NCI-H748 (cell line): ENCODE measurements around the gene ACADVL.

ENCODE experiments used
- DNase-seq: peaks from one replicate; lab custom pipeline; 2025; ENCODE audit not compliant: unreplicated experiment; lab: John Stamatoyannopoulos, UW

ACADVL gene

DNA sequence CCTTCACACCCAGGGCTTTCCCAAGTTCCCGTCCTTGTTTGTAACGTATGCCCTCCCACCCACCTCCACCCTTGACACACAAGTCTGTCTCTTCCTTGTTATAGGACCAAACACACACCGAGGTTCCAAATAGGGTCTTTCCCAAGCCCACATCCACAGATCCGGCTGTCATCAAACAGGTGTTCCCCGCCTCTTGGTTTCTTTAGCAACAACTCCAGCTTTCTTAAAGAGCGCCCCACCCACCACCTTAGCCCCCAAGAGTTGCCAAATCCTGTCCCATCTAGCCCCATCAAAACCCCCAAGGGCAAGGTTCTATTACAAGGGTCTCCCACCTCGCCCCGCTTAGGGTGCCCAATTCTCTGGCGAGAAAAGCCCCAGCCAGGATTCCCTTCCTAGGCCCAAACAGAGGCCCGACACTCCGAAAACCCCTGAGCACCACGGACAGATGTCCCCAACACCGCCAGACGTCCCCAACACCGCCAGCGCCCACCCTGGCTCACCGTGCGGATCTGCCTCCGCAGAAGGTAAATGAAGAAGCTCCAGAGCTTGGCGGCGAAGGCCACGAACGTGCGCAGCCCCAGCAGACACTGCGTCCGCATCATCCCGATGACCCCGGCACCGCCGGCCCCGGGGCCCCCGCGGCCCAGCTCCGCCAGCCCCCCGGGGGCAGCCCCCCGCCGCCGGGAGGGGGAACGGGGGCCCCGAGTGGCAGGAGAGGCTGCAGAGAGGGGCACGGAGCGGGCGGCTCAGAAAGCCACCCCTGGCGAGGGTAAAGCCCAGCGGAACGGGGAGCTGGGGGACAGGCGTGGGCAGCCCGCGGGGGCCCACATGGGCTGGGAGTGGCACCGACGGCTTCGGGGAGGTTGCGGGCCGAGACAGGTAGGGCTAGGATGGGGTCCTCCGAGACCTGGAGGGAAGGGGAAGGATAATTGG lies 31.2 kb downstream of the ACADVL start:
- DNase-seq: no peak

DNA sequence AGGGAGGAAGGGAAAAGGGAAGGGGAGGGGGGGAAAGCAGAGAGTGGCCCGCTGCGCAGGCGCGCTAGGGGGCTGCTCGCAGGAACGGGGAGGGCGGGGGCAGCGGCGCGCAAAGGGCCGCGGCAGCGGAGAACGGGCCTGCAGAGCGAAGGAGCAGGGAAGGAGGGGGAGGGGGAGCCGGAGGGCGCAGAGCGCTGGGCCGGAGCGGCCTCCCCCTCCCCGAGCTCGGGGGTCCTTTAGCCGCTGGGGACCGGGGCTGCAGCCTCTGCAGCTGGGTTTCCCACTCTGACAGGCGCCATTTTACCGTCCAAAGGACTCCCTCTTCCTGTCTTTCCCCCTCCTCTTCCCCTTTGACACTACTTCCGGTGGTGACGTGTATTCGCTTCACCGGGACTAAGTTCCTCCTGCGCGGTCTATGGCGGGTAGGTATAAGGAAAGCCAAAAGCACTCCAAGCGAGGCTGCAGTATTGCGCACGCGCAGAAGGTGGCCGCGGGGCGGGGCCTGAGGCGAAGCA lies 32.0 kb downstream of the ACADVL start, which contains the start of gene CTDNEP1:
Gene CTDNEP1 (minus strand): TSS at position 74 of the 515 bp plus-strand sequence. CDS start 438 bp downstream, outside the sequence.
- peak; percentile 100 for DNase-seq

DNA sequence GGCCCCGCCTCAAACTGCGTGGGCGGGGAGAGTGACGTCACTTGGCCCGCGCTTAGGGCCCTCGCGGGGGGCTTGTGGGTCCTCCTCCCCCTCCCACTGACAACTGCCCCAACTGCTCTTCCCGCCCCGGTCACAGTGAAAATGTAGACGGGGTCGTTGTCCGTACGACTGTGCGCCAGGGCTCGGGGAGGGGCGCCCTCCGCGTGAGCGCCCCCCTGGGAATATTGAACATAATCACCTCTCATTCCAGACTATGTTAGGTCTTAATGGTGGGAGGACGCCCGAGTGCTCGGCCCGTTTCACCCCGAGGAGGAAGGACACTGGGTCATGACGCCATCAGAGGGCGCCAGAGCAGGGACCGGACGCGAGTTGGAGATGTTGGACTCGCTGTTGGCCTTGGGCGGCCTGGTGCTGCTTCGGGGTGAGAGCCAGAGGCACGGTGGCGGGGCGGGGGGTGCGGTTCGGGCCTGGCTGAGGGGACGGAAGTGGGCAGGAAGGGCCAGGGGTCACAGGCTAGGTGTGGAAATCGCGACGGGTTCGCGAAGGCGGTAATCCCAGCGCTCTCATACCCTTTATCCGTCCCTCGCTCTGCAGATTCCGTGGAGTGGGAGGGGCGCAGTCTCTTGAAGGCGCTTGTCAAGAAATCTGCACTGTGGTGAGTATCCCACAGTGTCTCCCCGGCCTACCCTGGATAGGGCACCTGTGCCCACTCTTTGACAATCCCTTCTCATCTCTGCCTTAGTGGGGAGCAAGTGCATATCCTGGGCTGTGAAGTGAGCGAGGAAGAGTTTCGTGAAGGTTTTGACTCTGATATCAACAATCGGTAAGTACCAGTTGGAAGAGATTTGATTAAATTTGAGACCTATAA lies 32.7 kb downstream of the ACADVL start, which contains the start of gene ELP5:
Gene ELP5 (plus strand): TSS at position 40 of the 868 bp plus-strand sequence. CDS start 336 bp downstream, at position 376.
- peak; percentile 97 for DNase-seq

DNA sequence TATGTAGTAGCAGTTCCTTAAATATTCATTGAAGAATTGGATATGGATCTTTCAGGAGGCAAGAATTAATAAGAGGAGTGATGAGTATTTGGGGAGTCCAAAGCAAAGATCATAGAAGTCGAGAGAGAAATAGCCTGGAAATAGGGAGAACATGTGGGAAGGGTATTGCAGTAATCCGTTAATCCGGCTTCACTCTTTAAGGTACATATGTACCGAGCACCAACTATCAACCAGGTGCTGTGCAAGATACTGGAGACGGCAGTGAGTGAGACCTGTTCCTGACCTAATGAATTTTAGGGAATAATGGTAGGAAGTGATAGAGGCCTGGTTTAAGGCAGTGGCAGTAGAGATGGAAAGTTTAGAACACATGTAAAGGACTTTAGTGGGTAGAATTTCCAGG lies 33.3 kb downstream of the ACADVL start:
- DNase-seq: no peak

DNA sequence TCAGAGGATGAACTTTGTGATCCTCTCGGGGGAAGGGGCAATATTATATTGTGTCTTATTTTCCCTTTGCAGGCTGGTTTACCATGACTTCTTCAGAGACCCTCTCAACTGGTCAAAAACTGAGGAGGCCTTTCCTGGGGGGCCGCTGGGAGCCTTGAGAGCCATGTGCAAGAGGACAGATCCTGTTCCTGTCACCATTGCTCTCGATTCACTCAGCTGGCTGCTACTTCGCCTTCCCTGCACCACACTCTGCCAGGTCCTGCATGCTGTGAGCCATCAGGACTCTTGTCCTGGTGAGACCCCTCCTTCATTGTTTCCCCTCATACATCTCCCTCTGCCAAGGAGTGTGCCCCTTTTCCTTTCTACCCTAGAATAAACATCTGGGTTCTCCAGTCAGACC lies 34.8 kb downstream of the ACADVL start:
- no peak for DNase-seq

DNA sequence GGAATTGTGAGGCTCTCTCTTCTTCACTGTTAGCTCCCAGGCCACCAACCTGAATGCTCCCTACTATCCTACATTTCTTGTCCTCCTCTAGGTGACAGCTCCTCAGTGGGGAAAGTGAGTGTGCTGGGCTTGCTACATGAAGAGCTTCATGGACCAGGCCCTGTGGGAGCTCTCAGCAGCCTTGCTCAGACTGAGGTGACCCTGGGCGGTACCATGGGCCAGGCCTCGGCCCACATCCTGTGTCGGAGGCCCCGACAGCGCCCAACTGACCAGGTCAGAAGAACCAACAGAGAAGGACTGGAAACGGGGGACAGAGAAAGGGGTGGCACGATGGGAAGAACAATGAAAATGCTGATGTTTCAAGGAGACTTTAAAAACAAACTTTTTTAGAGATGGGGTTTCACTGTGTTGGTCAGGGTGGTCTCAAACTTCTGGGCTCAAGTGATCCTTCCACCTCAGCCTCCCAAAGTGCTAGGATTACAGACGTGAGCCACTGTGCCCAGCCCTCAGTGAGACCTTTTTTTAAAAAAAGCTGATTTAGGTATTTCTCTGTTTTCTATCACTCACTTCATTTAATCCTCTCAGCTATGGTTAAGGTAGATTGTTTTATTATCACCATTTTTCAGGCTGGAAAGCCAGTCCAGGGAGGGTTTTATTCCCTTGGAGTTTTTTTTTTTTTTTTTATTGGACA lies 37.2 kb downstream of the ACADVL start:
- no peak for DNase-seq

DNA sequence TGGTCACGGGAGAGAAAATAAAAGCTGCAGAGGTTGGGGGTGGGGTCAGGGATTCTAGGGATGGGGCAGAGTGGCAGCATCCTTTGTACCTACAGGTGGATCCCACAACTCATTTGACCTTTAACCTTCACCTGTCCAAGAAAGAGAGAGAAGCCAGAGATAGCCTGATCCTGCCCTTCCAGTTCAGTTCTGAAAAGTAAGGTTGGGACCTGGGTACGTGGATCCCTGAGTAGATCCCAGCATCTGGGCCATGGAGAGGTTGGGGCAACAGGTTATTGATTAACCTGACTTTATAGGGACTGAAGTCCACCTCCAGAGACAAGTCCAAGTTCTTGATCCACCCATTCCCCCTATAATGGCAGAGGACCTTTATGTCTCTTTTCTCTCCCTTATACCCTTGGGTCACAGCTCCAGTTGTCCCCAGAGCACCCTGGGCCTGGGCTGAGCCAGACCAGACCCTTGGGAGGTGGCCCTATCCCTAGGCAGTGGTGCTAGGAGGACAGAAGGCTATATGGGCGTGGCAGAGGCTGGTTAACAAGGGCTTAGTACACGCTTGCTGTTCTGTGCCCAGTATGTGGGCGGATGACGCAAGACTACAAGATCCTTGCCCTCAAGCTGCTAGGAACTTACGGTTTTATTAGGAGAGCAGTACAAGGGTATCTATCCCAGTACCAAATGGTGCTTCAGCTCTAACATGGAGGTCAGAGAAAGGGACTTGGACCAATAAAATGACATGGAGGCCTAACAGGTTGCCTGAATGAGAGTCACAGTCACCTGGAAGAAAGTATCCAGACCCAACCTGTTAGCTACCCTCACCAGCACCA lies 39.2 kb downstream of the ACADVL start:
- DNase-seq: no peak

DNA sequence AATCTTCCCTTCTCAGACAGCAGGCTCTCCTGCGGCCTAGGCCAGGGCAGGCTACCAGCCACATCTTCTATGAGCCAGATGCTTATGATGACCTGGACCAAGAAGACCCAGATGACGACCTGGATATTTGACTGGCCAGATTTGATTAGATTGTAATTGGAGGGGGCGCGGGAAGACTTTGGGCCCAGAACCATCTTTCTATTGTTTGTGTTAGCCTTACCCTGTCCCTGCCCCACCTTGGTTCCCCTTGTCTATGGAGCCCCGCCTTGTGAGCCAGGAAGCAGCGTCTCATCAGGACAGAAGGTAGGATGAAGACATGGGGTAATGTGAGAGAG lies 39.8 kb downstream of the ACADVL start:
- DNase-seq: no peak

DNA sequence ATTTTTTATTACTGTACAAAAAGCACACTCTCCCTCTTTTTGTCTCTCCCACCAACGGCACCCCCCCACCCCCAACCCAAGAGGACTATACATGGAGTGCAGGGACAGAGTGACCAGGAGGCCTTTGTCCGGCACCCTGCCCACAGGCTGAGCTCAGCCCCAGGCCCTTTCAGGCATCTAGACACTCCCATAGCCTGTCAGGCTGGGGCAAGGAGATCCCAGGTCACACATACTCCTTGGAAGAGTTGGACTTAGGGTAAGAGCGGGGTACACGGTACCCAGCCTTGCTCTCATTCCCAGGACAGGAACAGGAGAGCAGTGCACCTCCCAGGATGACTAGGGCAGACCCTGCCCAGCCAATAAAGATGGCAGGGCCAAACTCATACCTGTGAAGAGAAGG lies 40.4 kb downstream of the ACADVL start:
- DNase-seq: no peak

DNA sequence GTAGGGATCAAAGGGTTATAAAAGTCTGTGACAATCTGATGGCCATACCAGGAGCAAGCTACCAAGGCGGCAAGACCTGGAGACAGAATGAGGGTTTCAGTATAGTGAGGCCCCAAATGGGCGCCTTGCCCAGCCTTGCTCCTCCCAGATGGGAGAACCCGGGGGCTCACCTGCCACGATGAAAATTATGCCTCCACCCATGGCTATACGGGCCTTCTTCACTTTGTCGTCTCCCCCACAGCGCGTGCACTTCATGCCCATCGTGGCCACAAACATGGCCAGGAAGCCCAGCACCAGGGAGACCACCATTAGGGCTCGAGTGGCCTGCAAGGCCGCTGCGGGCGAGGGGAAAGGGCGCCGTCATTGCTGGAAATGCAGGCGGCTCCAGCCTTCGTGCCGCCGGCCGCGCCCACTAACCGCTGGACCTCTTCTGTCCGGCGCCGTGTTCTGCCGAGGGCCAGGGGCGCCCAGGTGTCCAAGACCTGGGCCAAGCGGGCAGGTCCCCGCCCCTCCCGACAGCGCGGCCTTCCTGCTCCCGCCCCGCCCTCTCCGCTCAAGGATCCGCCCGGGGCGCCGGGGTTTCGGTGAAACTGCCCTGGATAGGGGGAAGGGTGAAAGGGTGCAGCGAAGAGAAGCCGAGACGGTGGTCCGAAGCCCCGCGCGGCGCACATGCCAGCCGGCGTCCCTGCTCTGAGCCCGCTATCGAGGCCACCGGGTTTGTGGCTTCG lies 41.1 kb downstream of the ACADVL start:
- DNase-seq: peak; percentile 79

DNA sequence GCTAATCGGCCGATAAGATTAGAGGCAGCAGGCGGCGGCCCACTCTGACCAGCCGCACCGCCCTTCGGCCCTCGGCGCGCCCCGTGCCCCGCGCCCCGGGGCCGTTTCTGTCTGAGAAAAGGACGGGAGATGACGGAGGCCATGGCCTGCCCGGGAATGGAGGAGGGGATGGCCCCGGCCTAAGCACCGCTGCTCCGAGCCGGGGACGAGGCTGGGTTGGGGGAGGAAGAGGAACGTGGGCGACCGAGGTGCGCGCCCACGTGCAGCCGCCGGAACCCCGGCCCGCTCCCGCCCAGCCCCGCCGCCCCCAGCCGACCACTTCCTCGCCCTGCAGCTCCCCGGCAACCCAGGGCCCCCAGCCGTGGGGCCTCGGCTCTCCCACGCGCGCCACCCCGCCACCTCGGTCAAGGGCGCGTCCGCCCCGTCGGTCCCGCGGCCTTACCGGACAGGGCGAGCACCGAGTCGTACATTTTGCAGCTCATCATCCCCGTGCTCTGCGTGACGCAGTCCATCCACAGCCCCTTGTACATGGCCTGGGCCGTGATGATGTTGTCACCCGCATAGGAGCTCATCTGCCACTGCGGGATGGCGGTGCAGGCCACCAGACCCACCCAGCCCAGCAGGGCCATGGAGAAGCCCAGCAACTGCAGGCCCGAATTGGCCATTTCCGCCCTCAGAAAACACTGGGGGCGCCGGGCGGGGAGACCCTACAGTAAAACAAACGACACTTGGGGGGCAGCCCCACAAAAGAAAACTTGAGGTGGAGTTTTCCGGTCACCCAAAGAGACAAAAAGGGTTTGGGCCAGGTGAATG lies 41.8 kb downstream of the ACADVL start:
- peak; percentile 58 for DNase-seq

DNA sequence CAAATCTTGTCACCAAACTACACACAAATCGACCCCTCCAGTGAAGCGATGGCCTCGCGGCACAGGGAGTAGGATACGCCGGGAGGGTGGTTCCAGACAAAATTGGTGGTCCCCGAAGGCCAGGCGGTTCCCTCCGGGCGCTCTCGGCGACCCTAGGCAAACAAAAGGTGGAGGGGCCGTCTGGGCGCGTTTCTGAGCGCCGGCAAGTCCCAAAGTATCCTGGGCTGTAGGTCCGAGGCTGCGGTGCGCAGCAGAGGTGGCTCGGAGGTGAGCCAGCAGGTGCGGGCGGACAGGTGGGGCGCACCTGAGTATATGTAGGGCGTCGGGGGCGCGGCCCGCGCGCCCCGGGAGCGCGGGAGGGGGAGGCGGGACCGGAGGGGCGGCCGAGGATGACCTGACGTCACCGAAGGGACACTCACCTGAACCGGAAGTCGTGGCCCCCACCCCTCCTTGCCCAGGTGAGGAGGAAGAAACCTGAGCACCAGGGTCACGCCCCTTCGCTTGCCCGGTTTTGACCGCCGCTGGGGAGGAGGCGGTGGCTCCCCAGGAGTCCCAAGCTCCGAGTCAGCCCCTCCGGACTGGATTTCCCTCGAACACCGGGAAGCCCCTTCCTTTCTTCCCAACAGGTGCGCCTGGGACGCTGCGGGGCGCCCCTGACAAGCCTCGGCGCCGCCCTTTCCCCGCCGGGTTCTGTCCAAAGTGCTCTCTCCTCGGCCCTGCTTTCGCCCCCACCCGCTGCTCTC lies 42.6 kb downstream of the ACADVL start, which contains the start of gene CLDN7:
Gene CLDN7 (minus strand): TSS at position 287 of the 743 bp plus-strand sequence. CDS start 435 bp downstream, outside the sequence.
- peak; percentile 97 for DNase-seq

DNA sequence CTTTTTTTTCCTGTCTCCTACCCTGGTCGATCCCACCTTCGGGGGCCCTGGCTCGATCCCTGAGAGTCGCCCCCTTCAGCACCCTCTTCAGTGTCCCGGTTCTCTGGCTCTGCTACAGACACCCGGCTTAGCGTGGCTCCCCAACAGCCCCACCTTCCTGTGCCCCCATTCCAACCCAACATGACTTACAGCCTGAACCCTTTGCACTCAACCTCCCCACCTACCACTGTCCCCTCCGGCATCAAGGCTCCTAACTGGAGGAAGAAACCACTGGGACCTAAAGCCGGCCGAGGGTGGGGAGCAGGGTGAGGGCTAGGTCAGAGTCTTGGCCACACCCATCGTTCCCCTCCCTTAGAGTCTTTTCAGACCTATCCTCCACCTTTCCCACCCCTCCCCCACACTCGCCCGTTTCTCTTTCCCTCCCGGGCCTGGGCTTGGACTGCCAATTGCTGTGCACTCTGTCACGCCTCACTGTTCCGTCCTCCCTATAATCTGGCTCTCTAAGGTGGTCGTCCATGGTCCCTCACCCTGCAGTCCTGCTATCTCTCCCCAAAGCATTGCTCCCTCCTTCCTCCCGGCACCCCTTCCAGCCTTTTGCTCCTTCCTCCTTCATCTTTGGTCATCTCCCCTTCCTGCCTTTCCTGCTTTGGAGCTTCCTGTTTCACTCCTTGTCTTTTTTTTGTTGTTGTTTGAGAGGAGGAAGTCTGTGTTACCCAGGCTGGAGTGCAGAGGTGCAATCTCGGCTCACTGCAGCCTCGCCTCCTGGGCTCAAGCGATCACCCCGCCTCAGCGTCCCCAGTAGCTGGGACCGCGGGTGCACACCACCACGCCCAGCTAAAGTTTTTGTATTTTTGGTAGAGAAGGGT lies 43.4 kb downstream of the ACADVL start:
- DNase-seq: peak; percentile 77

DNA sequence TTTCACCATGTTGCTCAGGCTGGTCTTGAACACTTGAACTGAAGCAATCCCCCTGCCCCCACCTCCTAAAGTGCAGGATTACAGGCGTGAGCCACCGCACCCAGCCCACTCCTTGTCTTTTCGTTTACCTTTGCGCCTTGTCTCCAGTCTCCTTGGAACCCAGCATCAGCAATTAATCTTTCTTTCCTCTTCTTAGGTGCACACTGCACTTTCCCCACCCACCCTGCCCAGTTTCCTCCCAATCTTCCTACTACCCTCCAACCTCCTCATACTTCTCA lies 44.0 kb downstream of the ACADVL start:
- no peak for DNase-seq

DNA sequence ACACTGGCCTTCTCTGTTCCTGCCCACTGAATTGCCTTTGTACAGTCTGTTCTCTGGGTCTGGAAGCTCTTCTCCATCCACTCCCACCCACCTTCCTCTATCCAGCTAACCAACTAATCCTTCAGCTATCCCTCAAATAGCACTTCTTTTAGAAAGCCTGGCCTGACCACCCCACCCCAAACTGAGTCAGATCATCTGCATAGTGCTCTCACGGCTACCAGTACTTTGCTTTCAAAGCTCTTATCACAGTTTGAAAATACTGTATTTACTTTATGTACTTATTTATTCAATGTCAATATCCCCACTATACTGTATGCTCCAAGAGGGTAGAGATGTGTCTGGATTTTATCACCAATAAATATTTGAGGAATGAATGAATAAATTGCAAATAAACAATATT lies 47.0 kb downstream of the ACADVL start:
- DNase-seq: no peak
